Femur (tissue), 1 donor: ENCODE results near the gene GPR18.

Source experiments
- DNase-seq: peaks from one replicate; pipeline ENCODE4 v3.0.0-alpha.2; 2017

The GPR18 gene

GRCh38 chr13:99289674-99290337, 31.6 kb upstream of the GPR18 start:
- no peak for DNase-seq

GRCh38 chr13:99289271-99289670, 31.1 kb upstream of the GPR18 start:
- no peak for DNase-seq

GRCh38 chr13:99288089-99288488, 29.9 kb upstream of the GPR18 start:
- DNase-seq, result no peak

GRCh38 chr13:99287551-99287950, 29.4 kb upstream of the GPR18 start:
- no peak for DNase-seq

- no peak for DNase-seq
These were observed 27.4 kb upstream of the GPR18 start for GRCh38 chr13:99285432-99286182.

GRCh38 chr13:99282264-99283231, 24.4 kb upstream of the GPR18 start:
- DNase-seq, result no peak

- peak; percentile 61 for DNase-seq
These were observed 23.7 kb upstream of the GPR18 start for GRCh38 chr13:99281811-99282263.

GRCh38 chr13:99280166-99280565, 22.0 kb upstream of the GPR18 start:
- DNase-seq, result no peak

- DNase-seq, result no peak
These were observed 21.5 kb upstream of the GPR18 start for GRCh38 chr13:99279637-99280036.

- no peak for DNase-seq
These were observed 20.7 kb upstream of the GPR18 start for GRCh38 chr13:99278843-99279242.

GRCh38 chr13:99278200-99278599, 20.0 kb upstream of the GPR18 start:
- DNase-seq, result no peak

- no peak for DNase-seq
These were observed 19.4 kb upstream of the GPR18 start for GRCh38 chr13:99277629-99278028.

GRCh38 chr13:99276706-99277105, 18.5 kb upstream of the GPR18 start:
- no peak for DNase-seq

GRCh38 chr13:99275093-99275469, 16.9 kb upstream of the GPR18 start:
- peak; percentile 70 for DNase-seq

GRCh38 chr13:99273128-99273527, 14.9 kb upstream of the GPR18 start:
- DNase-seq, result no peak

GRCh38 chr13:99272481-99272880, 14.3 kb upstream of the GPR18 start:
- DNase-seq, result no peak

- no peak for DNase-seq
These were observed 13.1 kb upstream of the GPR18 start for GRCh38 chr13:99271249-99271648.

GRCh38 chr13:99270518-99270917, 12.3 kb upstream of the GPR18 start:
- DNase-seq, result no peak

- DNase-seq, result no peak
These were observed 11.6 kb upstream of the GPR18 start for GRCh38 chr13:99269627-99270241.

- no peak for DNase-seq
These were observed 10.6 kb upstream of the GPR18 start for GRCh38 chr13:99268822-99269221.

GRCh38 chr13:99267927-99268326, 9.7 kb upstream of the GPR18 start:
- no peak for DNase-seq

GRCh38 chr13:99266827-99267226, 8.6 kb upstream of the GPR18 start:
- DNase-seq, result no peak
